Measurements from ENCODE around the gene FBF1.

FBF1 gene

DNA sequence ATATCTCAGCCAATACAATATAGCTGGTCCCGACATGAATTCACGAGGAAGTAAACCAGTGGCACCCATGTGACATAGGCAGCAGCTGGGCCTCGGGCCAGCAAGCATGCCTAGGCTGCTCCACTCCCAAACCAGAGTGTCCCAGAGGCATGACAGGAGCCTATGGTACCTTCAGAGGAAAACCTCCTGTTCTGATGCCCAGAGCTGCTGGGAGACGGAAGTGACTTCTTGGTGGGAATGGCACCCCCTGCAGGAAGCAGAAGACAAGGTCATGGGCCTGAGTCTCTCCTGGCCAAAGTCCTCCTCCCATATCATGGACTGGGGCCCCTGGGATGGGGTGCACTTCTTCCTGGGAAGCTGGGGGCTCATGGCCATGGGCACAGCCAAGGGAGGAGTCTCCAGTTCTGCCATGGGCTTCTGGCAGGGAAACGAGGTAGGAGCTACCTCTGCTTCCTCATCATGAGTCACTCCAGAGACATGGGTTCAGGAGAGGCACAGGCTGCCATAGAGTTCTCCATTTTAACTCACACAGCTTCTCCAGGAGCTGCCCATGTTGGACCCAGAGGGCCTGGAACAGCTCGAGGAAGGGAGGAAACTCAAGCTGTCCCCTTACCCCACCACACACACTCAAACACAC is 13.4 kb downstream of the FBF1 start:
- no peak for TF ChIP-seq ZNF274 (IDR thresholded peaks at IDR 0.05; ENCODE audit: low read depth, low read length)
- no peak overlapping the region for H3K4me3 ChIP-seq (ENCODE audit: low read length)

DNA sequence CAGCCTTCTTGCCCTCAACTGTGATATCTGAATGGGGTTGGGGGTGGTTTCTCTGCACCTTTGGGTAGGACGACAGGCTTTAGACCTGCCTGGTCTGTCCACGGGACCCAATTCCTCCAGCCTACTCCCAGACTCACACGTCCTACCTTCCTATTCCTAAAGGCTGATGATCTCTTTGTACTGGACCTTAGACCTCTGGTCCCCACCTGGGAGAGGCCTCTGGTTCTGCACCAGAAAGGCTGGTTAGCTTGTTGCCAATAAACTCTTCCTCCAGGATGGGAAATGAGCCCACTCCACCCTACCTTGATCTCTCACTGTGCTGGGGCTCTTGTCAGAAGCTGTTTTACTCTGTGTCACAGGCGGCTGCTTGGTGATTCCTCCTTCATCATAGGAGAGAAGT is 14.4 kb downstream of the FBF1 start:
- TF ChIP-seq ZNF274 (IDR thresholded peaks at IDR 0.05; ENCODE audit: low read depth, low read length), result no peak
- H3K4me3 ChIP-seq (ENCODE audit: low read length), result no peak overlapping the region

DNA sequence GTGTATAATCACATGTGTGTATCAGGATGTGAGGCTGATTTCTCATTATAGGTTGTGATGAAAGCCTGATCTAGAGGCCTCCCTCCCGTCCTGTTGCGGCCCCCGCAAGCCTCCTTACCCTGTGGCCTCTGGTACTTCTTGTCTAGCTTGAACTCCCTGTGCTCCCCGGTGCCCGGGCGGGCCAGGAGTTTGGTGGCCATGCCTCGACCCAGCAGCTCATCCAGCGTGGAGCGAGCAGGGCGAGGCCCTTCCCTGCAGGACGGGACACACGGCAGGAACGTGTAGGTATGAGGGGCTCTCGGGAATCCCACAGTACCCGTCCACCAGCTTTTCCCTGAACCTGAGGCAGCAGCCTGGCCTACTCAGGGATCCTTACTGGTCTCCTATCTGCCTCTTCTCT is 14.9 kb downstream of the FBF1 start:
- TF ChIP-seq ZNF274 (IDR thresholded peaks at IDR 0.05; ENCODE audit: low read depth, low read length), result no peak
- no peak overlapping the region for H3K4me3 ChIP-seq (ENCODE audit: low read length)

DNA sequence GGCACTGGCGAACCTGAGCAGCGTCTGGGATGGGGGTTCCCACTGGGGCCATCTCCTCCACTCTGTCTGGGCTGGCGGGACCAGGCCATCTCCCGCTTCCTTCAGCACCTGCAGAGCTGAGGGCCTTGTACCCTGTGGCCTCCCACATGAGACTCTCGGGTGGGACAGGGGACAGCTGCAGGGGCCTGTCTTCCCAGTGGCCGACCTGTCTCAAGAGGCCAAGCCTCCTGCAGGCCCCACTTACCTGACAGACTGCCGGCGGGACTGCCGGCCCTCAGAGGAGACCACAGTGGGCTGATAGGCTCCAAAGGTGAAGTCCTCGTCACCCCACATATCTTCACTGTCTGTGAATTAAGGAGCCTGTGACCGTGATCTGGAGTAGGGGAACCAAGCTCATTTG is 15.7 kb downstream of the FBF1 start:
- TF ChIP-seq ZNF274 (IDR thresholded peaks at IDR 0.05; ENCODE audit: low read depth, low read length), result no peak

DNA sequence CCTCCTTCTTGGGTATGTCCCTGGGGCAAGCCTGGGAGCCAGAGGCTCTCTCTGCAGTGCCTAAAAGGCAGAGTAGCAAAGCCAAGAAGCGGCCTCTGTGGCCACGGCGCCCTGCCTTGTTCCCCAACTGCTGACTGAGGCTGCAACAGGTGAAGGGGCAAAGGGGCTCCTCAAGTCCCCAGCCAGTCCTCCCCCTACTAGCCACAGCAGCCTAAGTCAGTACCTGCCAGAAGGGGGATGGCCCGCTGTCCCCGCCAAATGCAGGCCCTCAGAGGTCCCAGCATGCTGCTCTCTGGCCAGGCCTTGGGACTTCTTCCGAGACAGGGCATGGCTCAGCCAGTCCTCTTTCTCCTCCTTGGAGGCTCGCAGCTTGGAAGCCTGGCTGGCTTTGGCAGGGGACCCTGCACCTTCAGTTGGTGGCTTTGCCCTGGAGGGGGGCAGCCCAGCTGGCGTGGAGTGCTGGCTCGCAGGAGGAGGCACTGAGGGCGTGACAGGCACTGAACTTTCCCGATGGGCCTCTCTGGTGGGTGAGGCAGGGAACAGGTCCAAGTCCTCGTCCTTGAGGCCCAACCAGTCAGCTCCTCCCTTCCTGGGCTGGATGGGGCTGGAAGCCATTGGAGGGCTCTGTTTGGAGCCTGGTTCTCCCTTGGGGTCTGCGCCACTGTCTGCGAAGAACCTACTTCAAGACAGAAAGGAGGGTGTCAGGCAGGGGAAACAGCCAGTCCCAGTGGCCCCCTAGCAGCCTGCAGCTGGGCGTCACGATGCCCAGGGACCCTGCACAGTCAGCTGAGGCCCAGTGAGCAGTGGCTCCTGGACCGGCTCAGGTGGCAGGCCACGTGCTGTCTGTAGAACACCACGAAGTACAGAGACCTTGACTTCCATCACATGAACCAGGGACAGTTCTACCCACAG is 17.6 kb downstream of the FBF1 start:
- TF ChIP-seq ZNF274 (IDR thresholded peaks at IDR 0.05; ENCODE audit: low read depth, low read length), result no peak
- H3K4me3 ChIP-seq (ENCODE audit: low read length), result no peak overlapping the region

More for the DNA sequence above, 15.7 kb downstream of the FBF1 start:
- H3K4me3 ChIP-seq (ENCODE audit: low read length), result no peak overlapping the region

DNA sequence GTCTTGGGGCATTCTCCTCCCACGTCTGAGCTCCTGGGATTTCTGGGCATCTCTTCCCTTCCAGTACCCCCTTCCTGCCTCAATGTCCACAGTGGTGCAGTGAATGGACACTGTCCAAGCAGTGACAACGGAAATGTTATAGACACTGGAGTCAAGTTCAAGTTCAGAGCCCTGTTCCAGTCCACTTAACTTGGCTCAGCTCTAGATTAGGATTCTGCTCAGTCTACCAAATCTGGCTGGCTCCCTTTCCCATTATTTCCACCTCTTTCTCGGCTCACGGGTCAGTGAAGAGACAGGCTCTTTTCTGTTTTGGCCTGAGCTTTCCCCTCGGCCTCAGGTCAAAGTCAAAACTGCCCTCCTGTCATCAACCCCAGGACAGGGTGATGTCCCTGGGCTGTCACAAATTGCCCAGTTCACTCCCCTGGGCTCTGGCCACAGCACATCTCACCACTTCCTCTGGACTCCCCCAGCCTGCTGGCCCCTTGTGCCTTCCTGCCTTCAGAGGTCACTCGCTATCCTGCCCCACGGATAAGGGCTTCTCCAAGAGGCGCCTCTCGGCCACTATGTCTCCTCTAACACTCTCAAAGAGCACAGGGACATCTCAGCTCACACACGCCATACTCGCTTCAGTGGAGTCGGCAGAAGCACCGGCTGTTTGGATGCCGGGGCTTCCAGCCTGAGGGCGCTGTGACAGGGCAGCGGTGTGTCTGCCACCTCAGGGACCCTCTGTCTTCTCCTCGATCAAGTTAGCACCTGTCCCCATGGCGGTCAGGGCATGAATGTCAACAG is 18.5 kb downstream of the FBF1 start:
- TF ChIP-seq ZNF274 (IDR thresholded peaks at IDR 0.05; ENCODE audit: low read depth, low read length), result no peak
- no peak overlapping the region for H3K4me3 ChIP-seq (ENCODE audit: low read length)

DNA sequence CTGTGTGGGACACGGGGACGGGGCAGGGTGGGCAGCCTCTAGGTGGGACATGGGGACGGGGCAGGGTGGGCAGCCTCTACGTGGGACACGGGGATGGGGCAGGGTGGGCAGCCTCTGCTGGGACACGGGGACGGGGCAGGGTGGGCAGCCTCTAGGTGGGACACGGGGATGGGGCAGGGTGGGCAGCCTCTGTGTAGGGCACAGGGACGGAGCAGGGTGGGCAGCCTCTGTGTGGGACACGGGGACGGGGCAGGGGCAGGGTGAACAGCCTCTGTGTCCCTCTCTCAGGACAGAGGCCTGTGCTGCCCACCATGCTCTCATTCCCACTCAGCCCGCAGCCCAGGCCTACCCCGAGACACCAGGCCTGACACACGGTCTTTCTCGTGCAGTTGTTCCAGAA is 19.2 kb downstream of the FBF1 start:
- TF ChIP-seq ZNF274 (IDR thresholded peaks at IDR 0.05; ENCODE audit: low read depth, low read length), result no peak

DNA sequence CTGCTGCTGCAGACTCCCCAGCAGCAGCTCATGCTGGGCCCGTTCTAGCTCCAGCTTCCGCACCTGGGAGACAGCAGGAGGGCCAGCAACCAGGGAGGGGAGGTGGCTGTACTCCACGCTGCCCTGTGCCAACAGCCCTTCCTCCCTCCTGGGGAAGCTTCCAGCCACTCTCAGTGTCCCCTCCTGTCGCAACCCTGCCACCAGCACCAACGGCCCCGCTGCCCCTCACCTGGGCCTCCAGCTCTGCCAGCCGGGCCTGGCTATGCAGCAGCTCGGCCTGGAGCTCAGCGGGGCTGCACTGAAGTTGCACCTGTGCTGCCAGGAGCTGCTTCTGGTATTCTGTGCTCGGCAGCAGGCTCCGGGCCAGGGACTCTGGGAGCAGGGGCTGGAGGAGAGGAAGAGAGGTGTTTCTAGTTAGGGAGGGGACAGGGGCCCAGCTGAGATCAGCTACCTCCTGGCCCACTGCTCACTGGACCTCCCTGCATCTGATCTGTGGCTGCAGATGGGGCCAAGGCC is 20.7 kb downstream of the FBF1 start:
- TF ChIP-seq ZNF274 (IDR thresholded peaks at IDR 0.05; ENCODE audit: low read depth, low read length), result no peak
- no peak overlapping the region for H3K4me3 ChIP-seq (ENCODE audit: low read length)

More for the DNA sequence above, 19.2 kb downstream of the FBF1 start:
- H3K4me3 ChIP-seq (ENCODE audit: low read length), result no peak overlapping the region

DNA sequence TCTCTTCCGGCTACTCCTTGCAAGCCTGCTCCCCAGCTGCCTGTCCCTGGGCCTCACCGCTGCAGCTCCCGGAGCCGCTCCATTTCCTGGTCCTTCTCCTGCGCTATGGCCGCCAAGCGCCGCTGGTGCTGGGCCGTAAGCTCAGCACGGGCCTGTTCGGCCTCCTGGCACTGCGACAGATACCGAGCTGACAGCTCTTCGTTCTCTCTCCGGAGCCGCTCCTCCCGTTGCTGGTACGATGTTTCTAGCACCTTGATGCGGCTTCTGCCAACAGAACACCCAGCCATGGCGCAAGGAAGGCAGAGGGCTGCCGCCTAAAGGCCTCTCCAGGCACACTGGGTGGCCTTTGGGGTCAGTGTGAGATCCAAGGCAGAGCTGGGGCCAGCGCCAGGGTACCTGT is 21.2 kb downstream of the FBF1 start:
- H3K4me3 ChIP-seq (ENCODE audit: low read length), result no peak overlapping the region
- TF ChIP-seq ZNF274 (IDR thresholded peaks at IDR 0.05; ENCODE audit: low read depth, low read length), result no peak

DNA sequence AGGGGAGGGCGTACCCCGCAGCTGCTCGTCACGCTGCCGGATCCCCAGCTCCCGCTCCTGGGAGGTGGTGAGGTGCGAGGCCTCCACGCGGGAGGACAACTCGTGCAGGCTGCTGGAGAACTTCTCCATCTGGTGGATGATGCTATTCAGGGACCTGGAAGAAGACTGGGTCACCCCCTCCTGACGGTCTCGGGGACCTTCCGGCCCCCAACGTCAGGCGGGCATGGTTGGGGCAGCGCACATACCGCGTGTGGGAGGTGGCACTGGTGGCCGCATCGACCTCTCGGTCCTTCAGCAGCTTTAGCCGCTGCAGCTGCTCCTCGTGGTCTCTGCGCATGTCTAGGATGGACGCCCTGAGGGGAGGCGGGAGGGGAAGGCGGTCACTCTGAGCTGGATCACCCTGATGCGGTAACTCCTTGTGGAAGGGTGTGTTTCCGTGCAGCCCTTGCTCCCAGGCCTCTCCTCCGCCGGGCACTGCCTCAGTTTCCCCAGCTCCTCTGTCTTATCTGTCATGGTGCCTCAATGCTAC is 22.9 kb downstream of the FBF1 start:
- H3K4me3 ChIP-seq (ENCODE audit: low read length), result no peak overlapping the region
- no peak for TF ChIP-seq ZNF274 (IDR thresholded peaks at IDR 0.05; ENCODE audit: low read depth, low read length)

DNA sequence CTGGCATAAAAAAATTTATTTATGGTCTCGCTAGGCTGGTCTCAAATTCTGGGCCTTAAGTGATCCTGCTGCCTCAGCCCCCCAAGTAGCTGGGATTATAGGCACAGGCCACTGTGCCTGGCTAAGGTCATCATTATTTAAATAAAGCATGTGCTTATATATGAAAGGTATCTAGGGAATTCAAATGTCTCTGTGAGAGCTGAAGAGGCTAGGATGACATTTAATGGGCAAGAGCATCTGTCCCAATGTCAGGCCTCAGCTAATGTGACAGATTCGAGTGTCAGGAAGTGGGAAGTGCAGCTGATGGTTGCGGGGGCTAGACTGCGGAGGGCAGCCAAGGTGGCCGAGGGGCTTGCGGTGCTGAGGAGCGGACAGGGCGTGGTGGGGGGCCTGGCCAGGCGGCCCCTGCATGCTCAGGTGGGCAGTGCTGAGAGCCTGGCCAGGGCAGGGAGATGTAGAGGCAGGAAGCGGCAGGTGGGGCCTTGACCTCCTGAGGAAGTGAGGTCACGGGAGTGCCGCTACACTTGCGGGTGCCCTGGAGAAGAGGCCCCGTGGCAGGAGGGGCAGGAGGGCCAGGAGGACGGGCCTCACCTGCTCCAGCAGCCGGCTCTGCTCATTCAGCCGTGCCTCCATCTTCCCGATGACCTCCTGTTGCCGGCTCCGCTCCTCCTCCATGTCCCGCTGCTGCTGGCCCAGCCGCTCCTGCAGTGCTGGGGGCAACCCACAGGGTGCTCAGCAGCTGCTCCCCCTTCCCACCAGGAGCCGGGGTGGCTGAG is 23.5 kb downstream of the FBF1 start:
- H3K4me3 ChIP-seq (ENCODE audit: low read length), result no peak overlapping the region
- TF ChIP-seq ZNF274 (IDR thresholded peaks at IDR 0.05; ENCODE audit: low read depth, low read length), result no peak

DNA sequence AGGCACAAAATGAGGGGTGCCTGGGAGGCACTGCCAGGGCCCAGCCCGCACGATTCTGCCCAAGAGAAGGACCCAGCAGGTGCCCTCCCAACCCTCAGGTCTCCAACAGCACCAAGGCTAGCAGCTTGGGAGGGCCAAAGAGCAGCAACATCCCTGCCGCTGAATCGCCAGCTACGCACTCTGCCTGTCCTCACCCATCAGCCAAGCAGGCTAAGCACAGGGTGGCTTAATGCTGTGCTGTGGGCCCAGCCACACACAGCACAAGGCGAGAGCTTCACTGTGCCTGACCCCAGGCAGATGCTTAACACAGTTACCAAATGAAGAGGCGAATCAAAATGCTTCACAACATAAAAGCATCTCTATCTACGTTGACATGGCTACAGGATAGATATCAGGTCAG is 25.6 kb downstream of the FBF1 start:
- no peak for TF ChIP-seq ZNF274 (IDR thresholded peaks at IDR 0.05; ENCODE audit: low read depth, low read length)
- no peak overlapping the region for H3K4me3 ChIP-seq (ENCODE audit: low read length)

DNA sequence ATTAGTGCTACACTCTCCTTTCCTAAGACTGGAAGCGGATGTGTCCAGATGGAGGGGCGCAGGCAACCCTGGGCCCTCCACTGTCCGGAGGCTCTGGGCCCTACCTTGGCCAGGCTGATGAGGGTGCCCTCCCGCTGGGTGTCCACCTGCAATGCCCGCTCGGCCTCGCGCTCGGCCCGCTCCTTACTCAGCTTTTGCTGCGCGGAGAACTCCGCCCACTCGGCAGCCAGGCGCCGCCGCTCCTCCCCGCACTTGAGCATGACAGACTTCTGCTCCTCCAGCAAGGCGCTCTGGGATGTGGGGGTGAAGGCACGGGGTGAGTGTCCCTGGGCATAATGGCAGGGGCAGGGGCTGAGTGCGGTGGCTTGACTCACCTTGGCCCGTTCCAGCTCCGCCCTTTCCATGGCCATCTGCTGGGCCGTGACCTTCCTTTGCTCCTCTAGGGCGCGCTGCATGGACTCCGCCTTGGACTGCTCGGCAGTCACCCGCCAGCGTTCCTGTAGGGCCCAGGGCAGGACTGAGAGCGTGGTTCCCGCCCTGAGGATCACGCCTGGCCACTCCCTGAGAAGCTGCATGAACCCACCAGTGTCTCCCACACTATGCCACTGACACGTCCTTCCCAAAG is 26.1 kb downstream of the FBF1 start:
- no peak for TF ChIP-seq ZNF274 (IDR thresholded peaks at IDR 0.05; ENCODE audit: low read depth, low read length)
- H3K4me3 ChIP-seq (ENCODE audit: low read length), result no peak overlapping the region

Measured in GM08714 (cell line).